BE2C (cell line): ENCODE measurements around the gene NDST4.

Experiments used
- DNase-seq: peaks from one replicate; pipeline ENCODE4 v3.0.0-alpha.2; 2020
- H3K27me3 ChIP-seq: fragments of 250-450 bp; sonication (Bioruptor Pico); 2 replicates; pipeline ENCODE4 v1.5.1; 2020; ENCODE audit warnings: mild to moderate bottlenecking
- H3K36me3 ChIP-seq: fragments of 250-450 bp; sonication (Bioruptor Pico); 2 replicates; pipeline ENCODE4 v1.5.1; 2020; ENCODE audit warnings: mild to moderate bottlenecking
- H3K4me1 ChIP-seq: fragments of 250-450 bp; sonication (Bioruptor Pico); 2 replicates; pipeline ENCODE4 v1.5.1; 2020
- H3K4me3 ChIP-seq: 2 replicates; pipeline ENCODE4 v1.5.1; 2011; ENCODE audit warnings: low read depth, low read length
- H3K9me3 ChIP-seq: fragments of 250-450 bp; sonication (Bioruptor Pico); 2 replicates; pipeline ENCODE4 v1.5.1; 2020
- CTCF ChIP-seq: IDR thresholded peaks from 2 replicates; pipeline ENCODE4 v1.5.1; 2012; ENCODE audit warnings: mild to moderate bottlenecking, low read depth, low read length

Gene NDST4

GRCh38 chr4:114883641-114884040 lies 229.8 kb downstream of the NDST4 start:
- no peak for TF ChIP-seq CTCF
- Histone ChIP-seq H3K27me3 (no peaks in the 10 kb centered on the region), H3K36me3 (no peaks in the 10 kb centered on the region), H3K9me3 (no peaks in the 10 kb centered on the region), H3K4me1 (no peaks in the 10 kb centered on the region), H3K4me3 (no peak overlapping the region)
- DNase-seq, result no peak

- Histone ChIP-seq H3K4me3 (no peak overlapping the region), H3K27me3 (no peaks in the 10 kb centered on the region), H3K4me1 (no peaks in the 10 kb centered on the region), H3K36me3 (no peaks in the 10 kb centered on the region), H3K9me3 (no peaks in the 10 kb centered on the region)
- no peak for DNase-seq
- no peak for TF ChIP-seq CTCF
These were observed 233.3 kb downstream of the NDST4 start for GRCh38 chr4:114879916-114880669.

GRCh38 chr4:114875630-114876029 lies 237.8 kb downstream of the NDST4 start:
- no peak for TF ChIP-seq CTCF
- Histone ChIP-seq H3K4me1 (no peaks in the 10 kb centered on the region), H3K4me3 (no peak overlapping the region), H3K9me3 (no peaks in the 10 kb centered on the region), H3K36me3 (no peaks in the 10 kb centered on the region), H3K27me3 (no peaks in the 10 kb centered on the region)
- DNase-seq, result no peak

GRCh38 chr4:114874321-114874720 lies 239.1 kb downstream of the NDST4 start:
- no peak for TF ChIP-seq CTCF

GRCh38 chr4:114870987-114871386 lies 242.4 kb downstream of the NDST4 start:
- Histone ChIP-seq H3K4me1 (no peaks in the 10 kb centered on the region), H3K36me3 (no peaks in the 10 kb centered on the region), H3K4me3 (no peak overlapping the region), H3K9me3 (no peaks in the 10 kb centered on the region), H3K27me3 (no peaks in the 10 kb centered on the region)
- no peak for TF ChIP-seq CTCF
- no peak for DNase-seq

More at GRCh38 chr4:114874321-114874720, 239.1 kb downstream of the NDST4 start:
- H3K4me3 ChIP-seq, result no peak overlapping the region
- H3K9me3 ChIP-seq, result no peaks in the 10 kb centered on the region
- no peak for DNase-seq
- H3K36me3 ChIP-seq, result no peaks in the 10 kb centered on the region
- H3K27me3 ChIP-seq, result no peaks in the 10 kb centered on the region
- H3K4me1 ChIP-seq, result no peaks in the 10 kb centered on the region

- DNase-seq, result no peak
- H3K36me3 ChIP-seq, result no peaks in the 10 kb centered on the region
- no peak overlapping the region for H3K4me3 ChIP-seq
- H3K27me3 ChIP-seq, result no peaks in the 10 kb centered on the region
- no peak for TF ChIP-seq CTCF
- H3K9me3 ChIP-seq, result no peaks in the 10 kb centered on the region
- H3K4me1 ChIP-seq, result no peaks in the 10 kb centered on the region
These were observed 246.3 kb downstream of the NDST4 start for GRCh38 chr4:114866901-114867670.
